Testis (tissue), 2 donors: ENCODE data around the gene BCCIP.

ENCODE experiments used
- CTCF ChIP-seq, 3 experiments: fragments of 450-650 bp in 2 of 3; fragments of 200-600 bp in 1 of 3; sonication (generic) in 1 of 3; IDR thresholded peaks; one replicate each; pipeline ENCODE4 v1.5.1; 2016 to 2019; ENCODE audit warnings: antibody characterized with exemption in 3 of 3, mild to moderate bottlenecking in 2 of 3, moderate library complexity in 1 of 3
- POLR2A ChIP-seq: fragments of 450-650 bp; IDR thresholded peaks from one replicate; pipeline ENCODE4 v1.6.1; 2017; ENCODE audit warnings: antibody characterized with exemption, mild to moderate bottlenecking, moderate library complexity

GRCh38 chr10:125783957-125784356, 39.4 kb upstream of the BCCIP start:
- TF ChIP-seq CTCF (IDR thresholded peaks at IDR 0.05) = no peak
- no peak for TF ChIP-seq POLR2A
